22Rv1 (cell line): ENCODE data around the gene TMEM8B.

Experiments
- ZFX ChIP-seq: fragments of 450-650 bp; IDR thresholded peaks from 2 replicates; pipeline ENCODE4 v1.6.1; 2017; ENCODE audit warnings: antibody characterized with exemption, borderline replicate concordance
- TF ChIP-seq, protein P1 (sequence below): fragments of 450-650 bp; IDR thresholded peaks from 2 replicates; pipeline ENCODE4 v1.5.1; 2017; ENCODE audit warnings: mild to moderate bottlenecking

DNA sequence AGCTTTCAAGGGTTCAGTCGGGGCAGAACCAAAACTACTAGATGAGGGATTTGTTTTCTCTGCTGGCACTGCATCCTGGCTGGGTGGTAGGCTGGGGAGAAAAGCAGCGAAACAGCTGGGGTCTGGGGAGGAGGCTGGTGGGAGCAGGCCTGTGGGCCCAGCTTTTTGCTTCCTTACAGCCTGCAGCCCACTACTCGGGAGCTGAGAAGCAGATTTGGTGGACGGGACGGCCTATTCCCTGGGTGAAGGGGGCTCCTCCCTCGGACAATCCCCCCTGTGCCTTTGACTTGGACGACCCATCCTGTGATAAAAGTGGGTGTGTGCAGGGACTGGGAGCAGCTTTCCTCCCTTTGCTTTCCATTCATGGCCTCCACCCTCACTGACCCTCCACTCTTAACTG, 28.5 kb upstream of the TMEM8B start:
- TF ChIP-seq, protein P1, sequence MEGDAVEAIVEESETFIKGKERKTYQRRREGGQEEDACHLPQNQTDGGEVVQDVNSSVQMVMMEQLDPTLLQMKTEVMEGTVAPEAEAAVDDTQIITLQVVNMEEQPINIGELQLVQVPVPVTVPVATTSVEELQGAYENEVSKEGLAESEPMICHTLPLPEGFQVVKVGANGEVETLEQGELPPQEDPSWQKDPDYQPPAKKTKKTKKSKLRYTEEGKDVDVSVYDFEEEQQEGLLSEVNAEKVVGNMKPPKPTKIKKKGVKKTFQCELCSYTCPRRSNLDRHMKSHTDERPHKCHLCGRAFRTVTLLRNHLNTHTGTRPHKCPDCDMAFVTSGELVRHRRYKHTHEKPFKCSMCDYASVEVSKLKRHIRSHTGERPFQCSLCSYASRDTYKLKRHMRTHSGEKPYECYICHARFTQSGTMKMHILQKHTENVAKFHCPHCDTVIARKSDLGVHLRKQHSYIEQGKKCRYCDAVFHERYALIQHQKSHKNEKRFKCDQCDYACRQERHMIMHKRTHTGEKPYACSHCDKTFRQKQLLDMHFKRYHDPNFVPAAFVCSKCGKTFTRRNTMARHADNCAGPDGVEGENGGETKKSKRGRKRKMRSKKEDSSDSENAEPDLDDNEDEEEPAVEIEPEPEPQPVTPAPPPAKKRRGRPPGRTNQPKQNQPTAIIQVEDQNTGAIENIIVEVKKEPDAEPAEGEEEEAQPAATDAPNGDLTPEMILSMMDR = no peak
- TF ChIP-seq ZFX = no peak
